Duodenal mucosa (tissue), 2 donors: ENCODE results near the gene WIPF3.

Experiments used
- H3K27ac ChIP-seq: one replicate; pipeline ENCODE4 v1.7.0; 2013; ENCODE audit warnings: low read depth, low read length
- H3K27me3 ChIP-seq, 2 donors: one replicate each; pipeline ENCODE4 v1.7.0; 2013; ENCODE audit warnings: low read length in 2 of 2, control low read depth in 1 of 2; ENCODE audit not compliant: insufficient read depth in 2 of 2, control insufficient read depth in 1 of 2
- H3K36me3 ChIP-seq, 2 donors: one replicate each; pipeline ENCODE4 v1.7.0; 2013; ENCODE audit warnings: low read length in 2 of 2, control low read depth in 1 of 2; ENCODE audit not compliant: insufficient read depth in 2 of 2, control insufficient read depth in 1 of 2
- H3K4me1 ChIP-seq, 2 donors: one replicate each; pipeline ENCODE4 v1.7.0; 2013; ENCODE audit warnings: low read length in 2 of 2, control low read depth in 1 of 2; ENCODE audit not compliant: insufficient read depth in 2 of 2, control insufficient read depth in 1 of 2
- H3K4me3 ChIP-seq, 2 donors: one replicate each; pipeline ENCODE4 v1.7.0; 2013; ENCODE audit warnings: low read length in 2 of 2, low read depth in 1 of 2
- H3K9ac ChIP-seq, 2 donors: one replicate each; pipeline ENCODE4 v1.7.0; 2013; ENCODE audit warnings: low read length in 2 of 2, low read depth in 1 of 2
- H3K9me3 ChIP-seq, 2 donors: one replicate each; pipeline ENCODE4 v1.7.0; 2013; ENCODE audit warnings: low read length in 2 of 2, control low read depth in 1 of 2; ENCODE audit not compliant: control insufficient read depth in 1 of 2

The WIPF3 gene

GRCh38 chr7:29946428-29947186 is 140.3 kb downstream of the WIPF3 start:
- Histone ChIP-seq H3K27ac (no peak overlapping the region), H3K4me3 (no peak overlapping the region), H3K36me3 (peaks cover 0 to 29% of the 10 kb centered on the region in 2 donors)

DNA sequence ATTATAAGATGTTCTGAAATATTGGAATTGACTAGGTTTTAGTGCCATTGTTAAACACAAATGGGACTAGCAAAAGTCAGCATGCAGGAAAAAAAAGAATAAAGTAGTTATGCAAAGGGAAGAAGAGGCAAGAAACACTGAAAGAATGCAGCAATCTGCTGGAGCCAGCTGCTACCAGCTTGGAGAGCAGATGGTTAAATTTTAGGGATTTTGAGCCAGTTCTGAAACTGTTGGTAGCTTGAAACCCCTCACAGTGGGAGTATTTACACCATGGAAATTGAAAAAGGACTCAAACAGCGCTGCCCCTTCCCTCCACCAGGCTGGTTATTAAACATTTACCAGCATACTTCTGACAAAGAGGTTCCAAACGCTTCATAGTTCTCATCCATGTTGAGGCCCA is 142.3 kb downstream of the WIPF3 start:
- Histone ChIP-seq H3K36me3 (peaks cover 0 to 20% of the 10 kb centered on the region in 2 donors), H3K27me3 (no peaks in the 10 kb centered on the region), H3K9me3 (no peaks in the 10 kb centered on the region), H3K4me1 (no peaks in the 10 kb centered on the region), H3K27ac (no peak overlapping the region), H3K4me3 (no peak overlapping the region), H3K9ac (no peak overlapping the region)

More at GRCh38 chr7:29946428-29947186, 140.3 kb downstream of the WIPF3 start:
- Histone ChIP-seq H3K4me1 (no peaks in the 10 kb centered on the region), H3K9ac (no peak overlapping the region), H3K9me3 (no peaks in the 10 kb centered on the region), H3K27me3 (no peaks in the 10 kb centered on the region)

DNA sequence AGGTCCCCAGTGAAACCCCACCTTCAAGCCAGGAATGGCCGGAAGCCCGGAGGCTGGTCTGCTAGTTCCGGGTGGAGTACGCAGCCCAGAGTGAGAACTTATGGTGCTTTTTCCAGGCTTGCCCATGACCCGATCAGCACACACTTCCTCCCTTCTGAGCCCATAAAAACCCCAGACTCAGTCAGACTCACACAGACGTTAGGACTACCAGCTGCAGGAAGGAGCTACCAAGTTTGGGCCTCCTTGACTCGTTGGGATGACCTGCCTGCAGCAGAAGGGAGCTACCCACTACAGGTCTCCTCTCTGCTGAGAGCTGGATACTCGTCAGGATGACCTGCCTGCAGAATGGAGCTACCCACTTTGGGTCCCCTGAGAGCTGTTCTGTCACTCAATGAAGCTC is 144.2 kb downstream of the WIPF3 start:
- Histone ChIP-seq H3K9ac (no peak overlapping the region), H3K27ac (no peak overlapping the region), H3K36me3 (peaks cover 0 to 18% of the 10 kb centered on the region in 2 donors), H3K27me3 (no peaks in the 10 kb centered on the region), H3K4me1 (no peaks in the 10 kb centered on the region), H3K9me3 (no peaks in the 10 kb centered on the region), H3K4me3 (no peak overlapping the region)

DNA sequence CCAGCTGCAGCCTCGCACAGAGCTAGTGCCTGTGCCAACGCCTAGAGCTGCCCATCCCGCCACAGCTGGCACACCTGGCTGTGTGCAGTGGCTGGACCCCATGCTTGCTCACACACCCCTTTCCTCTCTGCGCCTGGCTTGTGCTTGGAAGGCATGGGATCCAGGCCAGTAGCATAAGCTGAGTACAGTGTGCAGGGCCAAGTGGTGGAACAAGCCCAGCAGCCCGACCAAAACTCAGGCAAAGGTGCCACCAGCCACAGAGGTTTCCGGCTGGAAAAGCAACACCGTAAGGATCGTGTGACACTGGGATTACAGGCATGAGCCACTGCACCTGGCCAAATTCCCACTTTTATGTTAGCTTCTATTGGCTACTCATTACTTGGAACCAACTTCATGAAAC is 144.9 kb downstream of the WIPF3 start:
- H3K36me3 ChIP-seq: peaks cover 0 to 18% of the 10 kb centered on the region in 2 donors
- H3K4me1 ChIP-seq: no peaks in the 10 kb centered on the region
- H3K4me3 ChIP-seq: no peak overlapping the region
- no peak overlapping the region for H3K27ac ChIP-seq
- no peaks in the 10 kb centered on the region for H3K27me3 ChIP-seq
- no peak overlapping the region for H3K9ac ChIP-seq
- H3K9me3 ChIP-seq: no peaks in the 10 kb centered on the region

DNA sequence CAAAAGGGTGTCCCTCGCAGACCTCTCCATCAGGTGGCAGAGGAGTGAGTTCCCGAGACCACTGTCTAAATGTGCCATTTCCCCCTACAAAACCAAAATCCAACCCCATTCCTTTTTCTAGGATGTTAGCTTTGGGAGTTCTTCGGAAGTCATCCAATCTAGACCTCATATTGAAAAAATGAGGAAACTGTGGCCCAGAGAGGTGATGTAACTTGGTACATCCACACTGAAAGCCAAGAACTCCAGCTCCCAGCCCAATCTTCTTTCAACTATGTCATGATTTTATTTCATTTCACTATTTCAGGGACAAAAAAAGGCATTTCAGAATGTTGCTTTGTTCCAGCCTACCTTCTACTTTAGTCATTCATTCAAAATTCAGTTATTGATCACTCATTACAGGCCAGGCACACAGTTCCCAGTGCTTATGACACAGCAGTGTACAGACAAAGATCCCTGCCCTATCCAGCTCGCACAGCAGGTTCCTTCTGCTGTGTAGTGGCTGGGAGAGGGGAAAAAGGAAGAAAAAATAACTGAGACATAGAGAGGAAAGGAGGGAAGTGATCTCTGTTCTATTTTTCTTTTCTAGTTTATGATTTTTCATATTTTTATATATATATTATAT is 147.5 kb downstream of the WIPF3 start:
- Histone ChIP-seq H3K9me3 (no peaks in the 10 kb centered on the region), H3K9ac (no peak overlapping the region), H3K27ac (no peak overlapping the region), H3K4me3 (no peak overlapping the region), H3K36me3 (peaks cover 0 to 12% of the 10 kb centered on the region in 2 donors), H3K4me1 (no peaks in the 10 kb centered on the region), H3K27me3 (no peaks in the 10 kb centered on the region)

DNA sequence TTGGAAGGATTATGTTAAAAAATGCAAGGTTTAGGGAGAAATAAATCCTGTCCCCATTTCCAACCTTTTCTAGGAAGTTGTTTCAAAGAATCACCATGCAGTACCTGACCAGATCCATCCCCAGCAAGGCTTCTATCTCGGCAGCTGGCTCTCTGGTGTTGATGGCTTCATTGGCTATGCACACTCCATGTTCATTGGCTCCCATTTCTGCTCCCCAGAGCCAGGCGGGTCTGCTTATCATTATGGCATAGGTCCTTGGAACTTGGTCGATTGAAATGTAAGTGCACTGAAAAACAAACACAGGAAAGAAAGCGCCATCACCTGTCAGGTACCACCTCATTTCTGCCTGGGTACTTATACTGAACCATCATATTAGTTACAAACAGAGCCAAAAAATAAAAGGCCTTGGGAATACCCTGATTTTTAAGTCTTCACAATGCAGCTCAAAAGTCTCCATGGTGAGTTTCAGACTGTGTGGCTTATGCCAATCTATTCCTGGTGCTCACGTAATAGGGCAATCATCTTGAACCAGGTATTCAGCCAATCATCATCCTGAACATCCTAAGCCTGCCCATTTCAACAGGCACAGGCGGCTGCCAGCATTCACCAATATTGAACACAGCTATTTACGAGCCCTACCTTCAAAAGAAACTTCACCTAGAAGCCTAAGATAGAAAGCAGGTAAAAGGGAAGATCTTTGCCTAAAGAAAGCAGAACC is 148.9 kb downstream of the WIPF3 start:
- Histone ChIP-seq H3K4me3 (no peak overlapping the region), H3K9ac (no peak overlapping the region), H3K27ac (no peak overlapping the region), H3K4me1 (no peaks in the 10 kb centered on the region), H3K9me3 (no peaks in the 10 kb centered on the region), H3K27me3 (no peaks in the 10 kb centered on the region), H3K36me3 (peaks cover 0 to 12% of the 10 kb centered on the region in 2 donors)

DNA sequence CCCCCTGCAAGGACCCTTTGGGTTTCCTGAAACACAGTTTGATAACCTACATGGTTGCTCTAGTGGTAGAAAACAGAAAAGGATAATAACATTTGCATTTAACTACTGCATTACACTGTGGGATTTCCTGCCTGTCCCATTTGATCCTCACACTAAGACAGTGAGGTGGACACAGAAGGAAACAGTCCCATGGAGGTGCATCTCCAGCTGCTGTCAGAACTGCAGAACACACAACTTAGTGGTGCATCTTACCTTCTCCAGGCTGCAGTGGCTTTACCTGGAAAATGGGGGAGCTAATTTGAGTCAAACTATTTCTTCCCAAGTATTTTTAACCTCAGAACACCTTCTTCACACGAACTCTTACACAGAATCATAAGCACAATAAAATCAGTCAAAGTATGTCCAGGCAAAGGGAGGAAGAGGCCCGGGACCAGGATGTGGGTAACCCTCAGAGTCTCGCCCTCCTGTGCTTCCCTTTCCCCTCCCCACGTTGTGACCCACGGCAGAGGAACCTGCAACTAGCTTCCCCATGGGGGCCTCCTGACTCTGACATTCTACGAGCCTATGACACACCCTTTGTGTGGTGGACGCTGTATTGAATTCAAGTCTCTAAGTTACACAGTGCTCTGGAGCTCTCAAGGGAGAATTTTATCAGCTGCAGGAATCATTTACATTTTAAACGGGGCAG is 149.6 kb downstream of the WIPF3 start:
- Histone ChIP-seq H3K27ac (no peak overlapping the region), H3K4me1 (no peaks in the 10 kb centered on the region), H3K9ac (no peak overlapping the region), H3K36me3 (peaks cover 0 to 9% of the 10 kb centered on the region in 2 donors), H3K27me3 (no peaks in the 10 kb centered on the region), H3K4me3 (no peak overlapping the region), H3K9me3 (no peaks in the 10 kb centered on the region)

DNA sequence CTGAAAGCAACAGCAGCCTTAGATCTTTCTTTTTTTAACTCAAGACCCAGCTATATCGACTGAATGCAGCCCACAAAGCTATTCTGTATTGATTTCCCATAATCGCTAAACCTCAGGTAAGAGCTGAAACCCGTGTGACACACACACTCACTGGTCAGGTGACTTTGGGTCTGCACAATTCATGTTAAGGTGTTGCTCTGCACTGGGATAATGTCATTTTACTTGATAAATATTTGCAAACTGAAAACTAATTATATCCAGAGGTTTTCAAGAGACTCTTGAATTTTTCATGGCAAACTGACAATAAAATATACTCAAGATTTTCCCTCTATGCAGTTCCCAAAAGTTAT is 150.2 kb downstream of the WIPF3 start:
- Histone ChIP-seq H3K9ac (no peak overlapping the region), H3K36me3 (peaks cover 0 to 6% of the 10 kb centered on the region in 2 donors), H3K27ac (no peak overlapping the region), H3K9me3 (no peaks in the 10 kb centered on the region), H3K4me1 (no peaks in the 10 kb centered on the region), H3K4me3 (no peak overlapping the region), H3K27me3 (no peaks in the 10 kb centered on the region)

- Histone ChIP-seq H3K9ac (no peak overlapping the region), H3K4me1 (no peaks in the 10 kb centered on the region), H3K27me3 (no peaks in the 10 kb centered on the region), H3K9me3 (no peaks in the 10 kb centered on the region), H3K4me3 (no peak overlapping the region), H3K27ac (no peak overlapping the region), H3K36me3 (no peaks in the 10 kb centered on the region)
These were observed 151.4 kb downstream of the WIPF3 start for GRCh38 chr7:29957521-29958310.
